Smooth muscle cell (in vitro differentiated cells): ENCODE data around the gene NRP1. TPM values are rescaled to one million over a fixed set of nuclear protein-coding genes. Genes with fewer than 3 reads are reported as not detected.

Experiments used
- DNase-seq: peaks from one replicate; lab custom pipeline; 2025; ENCODE audit not compliant: unreplicated experiment; lab: John Stamatoyannopoulos, UW
- H2AFZ ChIP-seq: fragments of 200-600 bp; sonication (generic); 2 replicates; pipeline ENCODE4 v1.6.0; 2016; ENCODE audit warnings: antibody characterized with exemption, low read depth, mild to moderate bottlenecking
- H3F3A ChIP-seq: fragments of 200-600 bp; sonication (generic); 2 replicates; pipeline ENCODE4 v1.6.0; 2017; ENCODE audit warnings: antibody characterized with exemption, low read depth
- H3K27ac ChIP-seq: fragments of 200-600 bp; sonication (generic); 2 replicates; pipeline ENCODE4 v1.5.1; 2016; ENCODE audit warnings: low read depth, mild to moderate bottlenecking
- H3K27me3 ChIP-seq: fragments of 200-600 bp; sonication (generic); 2 replicates; pipeline ENCODE4 v1.6.1; 2016; ENCODE audit warnings: low read depth, mild to moderate bottlenecking
- H3K36me3 ChIP-seq: fragments of 200-600 bp; sonication (generic); 2 replicates; pipeline ENCODE4 v1.5.1; 2016; ENCODE audit warnings: low read depth
- H3K4me1 ChIP-seq: fragments of 200-600 bp; sonication (generic); 2 replicates; pipeline ENCODE4 v1.5.1; 2016; ENCODE audit warnings: low read depth
- H3K4me2 ChIP-seq: fragments of 200-600 bp; sonication (generic); 2 replicates; pipeline ENCODE4 v1.6.0; 2016; ENCODE audit warnings: mild to moderate bottlenecking
- H3K4me3 ChIP-seq: fragments of 200-600 bp; sonication (generic); 2 replicates; pipeline ENCODE4 v1.5.1; 2016; ENCODE audit warnings: mild to moderate bottlenecking
- H3K79me2 ChIP-seq: fragments of 200-600 bp; sonication (generic); 2 replicates; pipeline ENCODE4 v1.6.0; 2016; ENCODE audit warnings: low read depth, mild to moderate bottlenecking
- H3K9ac ChIP-seq: fragments of 200-600 bp; sonication (generic); 2 replicates; pipeline ENCODE4 v1.6.0; 2016; ENCODE audit warnings: low read depth
- H3K9me3 ChIP-seq: fragments of 200-600 bp; sonication (generic); replicated peaks from 2 replicates; pipeline ENCODE4 v1.5.1; 2016; ENCODE audit warnings: low read depth
- H4K20me1 ChIP-seq: fragments of 200-600 bp; sonication (generic); 2 replicates; pipeline ENCODE4 v1.6.0; 2016; ENCODE audit warnings: low read depth
- CTCF ChIP-seq: fragments of 200-600 bp; sonication (generic); IDR thresholded peaks from 2 replicates; pipeline ENCODE4 v1.5.1; 2017; ENCODE audit warnings: borderline replicate concordance, mild to moderate bottlenecking, antibody characterized with exemption; ENCODE audit not compliant: insufficient read depth, poor library complexity, severe bottlenecking
- WGBS: methylation state at CpG from one replicate; pipeline ENCODE4 v1.1.7; 2016; ENCODE audit warnings: low lambda C conversion rate; 5-methylcytosine and 5-hydroxymethylcytosine counted together
- polyA plus RNA-seq: library from polyadenylated mRNA; unstranded; fragments of >200 nt; fragmentation: Nextera tagmentation; extraction: Ambion mirVana; gene quantifications from 2 replicates; pipeline ENCODE4 v1.2.1, GENCODE V29; 2016
- total RNA-seq: library from RNA; depleted of rRNA; stranded (reverse); fragments of >200 nt; gene quantifications from 2 replicates; pipeline ENCODE4 v1.2.3, GENCODE V29; 2014

NRP1 gene
- total and polyA plus RNA-seq, 2 experiments from 2014 or later, result 74.8 to 80.4 TPM

GRCh38 chr10:33315891-33316290 lies 18.6 kb downstream of the NRP1 start:
- no peak overlapping the region for H3K4me3 ChIP-seq
- no peak for TF ChIP-seq CTCF
- H3K27me3 ChIP-seq, result no peaks in the 10 kb centered on the region
- no peaks in the 10 kb centered on the region for H3K9me3 ChIP-seq
- H3K9ac ChIP-seq, result no peak overlapping the region
- 45% methylated on average over 4 of the region's 4 CpGs for WGBS
- peaks cover 5% of the 10 kb centered on the region for H3F3A ChIP-seq
- DNase-seq, result no peak
- H3K36me3 ChIP-seq, result no peaks in the 10 kb centered on the region
- peaks cover 96% of the 10 kb centered on the region for H3K79me2 ChIP-seq
- peak overlapping the region; percentile 60 for H3K27ac ChIP-seq
- no peaks in the 10 kb centered on the region for H4K20me1 ChIP-seq
- H3K4me1 ChIP-seq, result peaks cover 6% of the 10 kb centered on the region
- no peak overlapping the region for H2AFZ ChIP-seq
- H3K4me2 ChIP-seq, result peak overlapping the region; percentile 22

GRCh38 chr10:33314811-33315561 lies 19.5 kb downstream of the NRP1 start:
- Histone ChIP-seq H3K4me3 (no peak overlapping the region), H3K9ac (no peak overlapping the region), H3K27ac (peak overlapping the region; percentile 60), H4K20me1 (no peaks in the 10 kb centered on the region), H3F3A (peaks cover 8% of the 10 kb centered on the region), H3K79me2 (peaks cover 96% of the 10 kb centered on the region), H3K36me3 (no peaks in the 10 kb centered on the region), H3K9me3 (no peaks in the 10 kb centered on the region), H3K4me1 (peaks cover 6% of the 10 kb centered on the region), H3K4me2 (peak overlapping the region; percentile 22), H2AFZ (no peak overlapping the region), H3K27me3 (no peaks in the 10 kb centered on the region)
- no peak for TF ChIP-seq CTCF
- WGBS, result 87% methylated on average over 5 of the region's 5 CpGs
- no peak for DNase-seq

- no peak overlapping the region for H3K4me3 ChIP-seq
- peaks cover 12% of the 10 kb centered on the region for H3K4me1 ChIP-seq
- H3F3A ChIP-seq, result peaks cover 16% of the 10 kb centered on the region
- peaks cover 5% of the 10 kb centered on the region for H4K20me1 ChIP-seq
- no peak overlapping the region for H3K9ac ChIP-seq
- no peaks in the 10 kb centered on the region for H3K27me3 ChIP-seq
- no peak for TF ChIP-seq CTCF
- 97% methylated on average over 1 of the region's 1 CpG for WGBS
- H3K9me3 ChIP-seq, result no peaks in the 10 kb centered on the region
- H3K79me2 ChIP-seq, result peaks cover 93% of the 10 kb centered on the region
- H3K36me3 ChIP-seq, result no peaks in the 10 kb centered on the region
- H3K4me2 ChIP-seq, result no peak overlapping the region
- no peak overlapping the region for H2AFZ ChIP-seq
- no peak overlapping the region for H3K27ac ChIP-seq
- no peak for DNase-seq
Observed at GRCh38 chr10:33311640-33312039, 22.8 kb downstream of the NRP1 start.

GRCh38 chr10:33310853-33311252 lies 23.6 kb downstream of the NRP1 start:
- peaks cover 5% of the 10 kb centered on the region for H4K20me1 ChIP-seq
- H3F3A ChIP-seq, result peaks cover 19% of the 10 kb centered on the region
- H3K79me2 ChIP-seq, result peaks cover 89% of the 10 kb centered on the region
- no peak overlapping the region for H3K9ac ChIP-seq
- no peak overlapping the region for H2AFZ ChIP-seq
- H3K4me1 ChIP-seq, result peaks cover 15% of the 10 kb centered on the region
- H3K27ac ChIP-seq, result peak overlapping the region; percentile 53
- no peak overlapping the region for H3K4me3 ChIP-seq
- H3K36me3 ChIP-seq, result no peaks in the 10 kb centered on the region
- 77% methylated on average over 4 of the region's 4 CpGs for WGBS
- no peaks in the 10 kb centered on the region for H3K27me3 ChIP-seq
- TF ChIP-seq CTCF, result no peak
- no peak for DNase-seq
- H3K4me2 ChIP-seq, result no peak overlapping the region
- no peaks in the 10 kb centered on the region for H3K9me3 ChIP-seq
